Measurements from ENCODE around the gene MIR17HG. TPM values are rescaled to one million over a fixed set of nuclear protein-coding genes. Genes with fewer than 3 reads are reported as not detected.
"Not testable (repeated sequence)": the region's sequence is repeated elsewhere in the genome, so short reads cannot be mapped to it uniquely, and the experiment has no call there.

The MIR17HG gene
- 3.6 and 4.6 TPM in 2 replicates for total RNA-seq
- 0.38 TPM for polyA plus RNA-seq (2012)

DNA sequence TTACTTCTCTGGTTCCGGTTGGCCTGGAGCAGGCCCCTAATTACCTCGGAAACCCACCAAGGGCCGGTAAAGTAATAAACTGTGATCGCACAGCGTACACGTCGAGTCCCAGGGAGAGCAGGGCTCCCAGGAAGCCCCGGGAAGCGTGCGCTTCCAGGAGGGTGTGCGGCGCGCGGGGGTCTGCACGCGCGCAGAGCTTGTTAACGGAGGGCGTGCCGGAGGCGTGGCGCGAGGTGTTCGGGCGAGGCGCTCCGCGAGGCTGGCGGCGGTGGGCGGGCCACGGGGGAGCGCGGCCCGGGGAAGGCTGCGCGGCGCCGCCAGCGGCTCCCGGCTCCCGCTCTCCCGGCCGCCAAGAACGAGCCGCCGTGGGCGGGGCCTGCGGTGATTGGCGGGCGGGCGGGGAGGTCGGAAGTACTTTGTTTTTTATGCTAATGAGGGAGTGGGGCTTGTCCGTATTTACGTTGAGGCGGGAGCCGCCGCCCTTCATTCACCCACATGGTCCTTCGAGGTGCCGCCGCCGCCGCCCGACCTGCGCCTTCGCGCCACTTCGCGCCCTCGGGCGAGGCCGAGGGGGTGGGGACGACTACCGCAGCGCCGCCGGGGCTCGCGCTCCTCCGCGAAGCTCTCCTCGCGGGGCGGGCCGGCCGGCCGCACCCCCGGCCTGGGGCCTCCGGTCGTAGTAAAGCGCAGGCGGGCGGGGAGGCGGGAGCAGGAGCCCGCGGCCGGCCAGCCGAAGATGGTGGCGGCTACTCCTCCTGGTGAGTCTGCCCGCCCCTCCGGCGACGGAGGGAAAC, at the start of gene MIR17HG:
MIR17HG (plus strand) TSS at position 486 of the 794 bp plus-strand sequence.
- DNase-seq (ENCODE audit: low read depth), result peak; percentile 87

DNA sequence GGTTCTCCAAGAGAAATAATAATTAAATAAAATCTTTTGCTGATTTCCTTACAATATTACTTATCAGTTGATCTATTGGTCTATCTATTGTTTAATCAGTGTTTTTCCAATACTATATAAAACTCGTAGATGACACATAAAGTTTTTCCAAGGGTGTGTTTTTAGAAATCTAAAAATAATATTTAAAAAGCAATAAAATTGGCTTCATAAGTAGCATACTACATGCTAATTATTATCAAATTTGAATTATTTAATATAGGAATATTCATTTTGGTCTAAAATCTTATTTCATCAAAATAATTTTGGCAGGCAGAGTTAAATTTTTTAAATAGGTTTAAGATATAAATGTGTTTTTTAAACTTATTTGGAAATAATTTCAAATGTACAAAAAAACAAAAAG, 49.4 kb upstream of the MIR17HG start:
- DNase-seq (ENCODE audit: low read depth), result no peak

DNA sequence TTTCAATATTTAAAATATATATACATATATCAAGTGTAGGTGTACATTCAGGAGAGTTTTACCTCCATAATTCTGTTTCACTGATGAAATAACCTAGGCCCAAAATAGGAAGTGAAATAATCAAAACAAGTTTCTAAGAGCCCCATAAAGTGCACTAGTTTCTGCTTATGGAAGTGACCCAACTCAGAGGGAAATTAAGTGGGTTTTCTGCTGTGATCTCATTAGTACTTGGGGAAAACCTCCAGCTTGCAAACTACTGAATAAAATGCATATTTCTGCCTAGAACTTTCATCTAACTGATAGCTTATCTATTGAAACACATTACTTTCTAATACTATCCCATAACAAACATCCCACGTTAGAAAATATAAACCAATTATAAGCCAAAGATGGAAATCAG, 45.4 kb upstream of the MIR17HG start:
- DNase-seq (ENCODE audit: low read depth), result no peak

DNA sequence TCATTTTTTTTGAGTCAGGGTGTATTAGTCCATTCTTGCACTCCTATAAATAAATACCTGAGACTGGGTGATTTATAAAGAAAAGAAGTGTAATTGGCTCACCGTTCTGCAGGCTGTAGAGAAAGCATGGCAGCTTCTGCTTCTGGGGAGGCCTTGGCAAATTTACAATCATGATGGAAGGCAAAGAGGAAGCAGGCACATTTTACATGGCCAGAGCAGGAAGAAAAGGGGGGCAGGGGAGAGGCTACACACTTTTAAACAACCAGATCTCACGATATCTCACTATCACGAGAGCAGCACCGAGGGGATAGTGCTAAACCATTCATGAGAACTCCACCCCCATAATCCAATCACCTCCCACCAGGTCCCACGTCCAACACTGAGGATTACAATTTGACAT, 44.5 kb upstream of the MIR17HG start:
- DNase-seq (ENCODE audit: low read depth), result no peak

DNA sequence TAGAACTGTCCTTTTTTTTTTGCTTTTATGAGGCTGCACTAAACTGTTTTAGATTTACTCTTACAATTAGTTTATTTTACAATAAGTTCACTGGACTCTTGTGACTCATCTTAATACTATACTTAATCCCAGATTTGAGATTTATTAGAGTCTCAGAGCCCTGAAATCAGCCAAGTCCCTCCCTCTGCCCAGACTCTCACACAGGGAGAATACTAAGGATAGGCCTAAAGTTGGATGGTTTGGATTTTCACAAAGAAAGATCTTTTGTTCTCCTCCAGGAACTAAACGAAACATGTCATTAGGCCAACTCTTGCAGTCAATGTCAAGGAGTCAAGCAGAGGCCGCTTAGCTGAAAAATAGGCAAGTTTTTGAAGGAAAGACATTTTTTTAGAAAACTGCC, 42.7 kb upstream of the MIR17HG start:
- no peak for DNase-seq (ENCODE audit: low read depth)

DNA sequence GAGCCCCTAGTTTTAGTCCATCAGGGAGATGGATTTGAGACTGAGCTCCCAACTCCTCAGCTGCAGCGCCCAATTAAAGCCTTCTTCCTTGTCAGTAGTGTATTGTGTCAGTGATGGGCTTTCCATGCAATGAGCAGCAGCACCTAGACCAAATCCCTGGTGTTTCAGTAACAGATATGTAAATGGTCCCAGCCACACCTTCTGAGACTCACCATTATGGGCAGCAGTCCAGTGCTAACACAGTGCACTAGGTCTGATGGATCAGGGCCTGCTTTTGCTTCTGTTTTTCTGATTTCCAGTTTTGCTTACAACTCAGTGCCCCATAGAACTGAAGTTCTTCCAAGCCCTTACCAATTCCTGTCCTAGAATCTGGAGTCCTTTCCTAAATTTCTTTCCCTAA, 41.8 kb upstream of the MIR17HG start:
- DNase-seq (ENCODE audit: low read depth), result no peak

DNA sequence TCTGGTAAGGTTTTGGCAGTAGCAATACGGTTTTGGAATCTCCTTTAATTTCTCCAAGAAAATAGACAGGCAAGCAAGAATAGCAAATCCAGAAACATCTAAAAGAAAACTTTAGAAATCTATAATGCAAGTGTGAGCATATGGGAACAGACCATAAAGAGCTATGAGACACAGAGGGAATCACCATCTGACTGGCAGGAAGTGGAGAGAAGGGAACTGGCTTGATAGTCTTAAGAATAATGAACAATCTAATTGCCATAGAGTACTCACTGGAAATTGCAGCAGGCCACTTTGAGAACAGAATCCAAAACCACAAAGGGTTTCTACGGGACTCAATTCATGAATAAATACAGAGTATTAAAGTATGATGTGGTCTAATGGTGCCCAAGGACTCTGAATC, 39.6 kb upstream of the MIR17HG start:
- DNase-seq (ENCODE audit: low read depth), result no peak

DNA sequence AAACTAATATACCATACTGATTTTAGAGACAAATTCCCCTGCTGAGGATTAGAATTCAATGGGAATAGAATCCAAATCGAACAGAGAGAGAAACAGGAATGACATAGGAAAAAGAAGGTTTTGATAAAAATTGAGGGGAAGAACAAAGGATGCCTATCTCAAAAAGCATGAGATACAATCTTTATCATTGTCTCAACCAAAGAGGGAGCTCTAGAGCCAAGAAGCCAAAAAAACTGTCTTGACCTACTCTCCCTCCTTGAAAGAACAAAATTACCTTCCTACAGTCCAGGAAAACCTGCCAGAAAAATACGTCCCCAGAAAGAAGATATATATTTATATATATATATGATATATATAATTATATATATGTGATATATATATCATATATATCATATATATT, 39.2 kb upstream of the MIR17HG start:
- no peak for DNase-seq (ENCODE audit: low read depth)

DNA sequence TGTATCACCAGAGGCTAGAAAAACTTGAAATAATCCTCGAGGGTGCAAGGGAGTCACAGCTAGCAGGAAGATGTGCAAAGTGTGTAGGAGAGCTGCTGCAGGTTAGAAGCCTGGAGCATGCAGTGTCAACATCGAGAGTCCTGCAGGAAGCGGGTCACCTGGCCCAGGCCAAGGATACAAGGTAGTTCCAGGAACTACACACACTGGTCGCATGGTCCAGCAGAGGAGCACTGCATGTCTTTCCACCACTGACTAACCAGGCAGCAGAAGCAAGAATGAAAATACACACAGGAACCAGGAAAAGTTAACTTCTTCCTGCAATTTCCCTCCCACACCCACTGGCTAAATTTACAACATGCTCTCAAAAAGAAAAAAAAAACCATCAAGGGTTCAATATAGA, 36.0 kb upstream of the MIR17HG start:
- DNase-seq (ENCODE audit: low read depth), result no peak

DNA sequence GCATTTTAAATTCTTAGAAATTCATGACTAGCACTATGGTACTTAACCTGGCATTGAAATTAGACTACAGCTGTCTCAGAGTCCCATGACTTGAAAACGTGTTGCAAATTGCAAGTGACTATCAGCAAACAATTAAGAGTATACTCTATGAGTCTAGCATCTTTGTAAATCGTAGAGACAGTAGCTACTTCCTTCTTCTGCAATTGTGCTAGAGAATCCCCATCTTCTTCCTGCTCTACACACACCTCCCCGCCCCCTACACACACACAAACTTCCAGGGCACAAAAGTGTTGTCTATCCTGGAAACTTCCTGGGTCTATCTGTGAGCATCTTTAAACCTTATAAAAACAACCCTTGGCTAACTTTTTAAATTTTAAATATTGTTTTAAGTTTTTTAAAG, 35.2 kb upstream of the MIR17HG start:
- no peak for DNase-seq (ENCODE audit: low read depth)

DNA sequence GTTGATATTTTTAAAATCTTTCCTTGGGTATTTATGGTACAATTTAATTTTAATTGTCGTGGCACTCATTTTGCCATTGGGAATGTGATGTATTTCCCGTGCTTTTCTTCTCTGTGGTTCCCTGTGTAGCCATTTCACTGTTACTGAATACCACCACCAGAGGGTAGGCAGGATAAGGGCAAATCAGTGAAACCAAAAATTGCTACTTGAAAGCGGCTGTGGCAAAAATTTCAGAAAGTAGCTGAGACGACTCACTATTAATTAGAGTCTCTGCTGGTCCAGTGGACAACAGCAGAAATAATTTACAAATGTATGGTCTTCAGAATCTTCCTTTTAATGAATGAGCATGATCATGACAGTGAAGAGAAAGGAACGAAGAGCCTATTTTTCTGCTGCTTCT, 34.4 kb upstream of the MIR17HG start:
- DNase-seq (ENCODE audit: low read depth), result peak; percentile 53

DNA sequence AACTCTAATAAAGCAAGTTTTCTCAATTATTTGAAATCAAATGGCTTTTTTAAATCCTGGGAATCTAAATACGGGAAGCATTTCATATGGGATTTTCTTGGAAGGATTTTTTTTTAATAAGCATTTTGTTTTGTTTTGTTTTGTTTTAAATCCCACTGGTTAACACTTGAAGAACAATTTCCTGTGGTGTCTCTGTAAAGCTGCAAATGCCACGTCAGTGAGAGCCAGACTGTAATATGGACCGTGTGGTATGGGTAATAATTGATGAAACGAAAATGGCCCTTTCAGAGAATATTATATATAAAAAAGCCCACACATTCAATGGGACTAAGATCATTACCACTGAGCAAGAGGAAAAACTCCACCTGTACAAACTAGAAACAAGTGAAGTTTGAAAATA, 33.9 kb upstream of the MIR17HG start:
- DNase-seq (ENCODE audit: low read depth), result no peak

DNA sequence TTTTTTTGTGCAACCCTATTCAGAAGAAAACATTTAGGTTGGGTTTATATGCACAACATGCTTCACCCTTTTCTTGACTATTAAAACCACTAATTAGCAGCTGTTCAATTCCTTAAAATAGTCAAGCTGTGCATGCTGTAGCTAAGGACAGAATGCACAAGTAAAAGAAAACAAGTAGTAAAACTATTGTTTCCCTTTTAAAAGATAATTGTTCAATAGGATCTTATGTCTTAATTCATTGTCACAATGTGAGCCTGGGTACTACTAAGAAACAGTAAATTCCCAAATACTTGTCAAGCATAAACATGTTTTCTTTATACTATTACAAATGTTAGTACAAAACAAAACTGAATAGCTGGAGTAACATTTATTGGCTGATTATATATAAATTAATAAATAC, 32.6 kb upstream of the MIR17HG start:
- peak; percentile 20 for DNase-seq (ENCODE audit: low read depth)

DNA sequence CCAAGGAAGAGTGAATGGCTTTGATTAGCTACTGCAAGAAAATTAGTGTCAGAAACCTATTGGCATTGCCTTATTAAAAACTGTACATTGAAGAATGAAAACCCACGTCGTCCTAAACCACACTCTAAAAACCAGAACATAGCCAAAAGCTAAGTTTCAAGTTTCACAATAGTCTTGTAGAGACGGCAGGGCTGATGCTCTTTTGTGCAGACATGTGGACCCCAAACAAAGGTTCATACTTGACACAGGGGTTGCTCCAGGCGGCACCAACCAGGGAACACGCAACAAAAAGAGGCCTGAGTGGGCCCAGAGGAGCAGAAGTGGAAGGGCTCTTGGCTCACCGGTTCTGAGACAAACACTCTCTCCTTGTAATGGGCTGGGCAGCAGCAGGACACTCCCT, 28.6 kb upstream of the MIR17HG start:
- DNase-seq (ENCODE audit: low read depth), result no peak

DNA sequence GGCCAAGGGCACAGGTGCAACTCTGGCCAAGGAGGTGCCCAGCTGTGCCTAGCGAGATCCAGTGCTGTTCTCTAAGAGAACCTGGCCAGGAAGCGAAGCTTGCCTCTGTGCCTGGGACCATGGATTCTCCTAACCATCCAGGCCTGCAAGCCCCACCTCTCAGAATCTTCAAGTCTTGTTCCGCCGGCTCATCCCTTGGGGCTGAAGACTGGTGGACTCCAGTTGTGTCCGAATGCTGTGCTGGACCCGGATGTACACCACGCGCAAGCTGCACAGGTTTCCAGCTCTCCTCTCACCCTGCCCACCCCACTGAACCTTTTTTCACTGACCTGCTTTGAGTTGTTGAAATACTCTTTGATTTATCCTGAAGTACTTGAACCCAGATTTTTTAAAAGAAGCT, 27.5 kb upstream of the MIR17HG start:
- no peak for DNase-seq (ENCODE audit: low read depth)

DNA sequence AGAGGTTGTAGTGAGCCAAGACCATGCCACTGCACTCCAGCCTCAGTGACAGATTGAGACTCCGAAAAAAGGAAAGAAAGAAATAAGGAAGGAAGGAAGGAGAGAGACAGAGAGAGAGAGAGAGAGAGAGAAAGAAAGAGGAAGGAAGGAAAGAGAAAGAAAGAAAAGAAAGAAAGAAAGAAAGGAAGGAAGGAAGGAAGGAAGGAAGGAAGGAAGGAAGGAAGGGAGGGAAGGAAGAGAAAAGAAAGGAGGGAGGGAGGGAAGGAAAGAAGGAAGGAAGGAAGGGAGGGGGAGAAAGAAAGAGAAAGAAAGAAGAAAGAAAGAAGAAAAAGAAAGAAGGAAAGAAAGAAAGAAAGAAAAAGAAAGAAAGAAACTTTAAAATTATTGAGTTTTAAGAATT, 26.5 kb upstream of the MIR17HG start:
- DNase-seq (ENCODE audit: low read depth), result not testable (repeated sequence)

DNA sequence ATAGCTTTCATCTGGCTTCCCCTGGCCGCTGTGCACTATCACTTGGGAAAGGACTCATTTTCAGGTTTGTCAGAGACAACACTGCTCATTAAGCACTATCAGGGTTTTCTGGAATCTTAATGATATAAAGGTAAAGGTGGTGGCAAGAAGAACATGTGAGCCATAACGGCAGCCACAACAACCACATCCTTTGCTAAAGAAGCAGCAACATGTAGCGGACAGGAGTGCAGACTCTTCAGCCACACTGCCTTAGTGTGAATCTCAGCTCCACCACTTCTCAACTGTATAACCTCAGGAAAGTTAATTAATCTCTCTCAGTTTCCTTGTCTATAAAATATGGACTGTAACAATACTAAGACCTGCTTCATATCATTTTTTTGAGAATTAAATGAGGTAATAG, 24.1 kb upstream of the MIR17HG start:
- DNase-seq (ENCODE audit: low read depth), result no peak

DNA sequence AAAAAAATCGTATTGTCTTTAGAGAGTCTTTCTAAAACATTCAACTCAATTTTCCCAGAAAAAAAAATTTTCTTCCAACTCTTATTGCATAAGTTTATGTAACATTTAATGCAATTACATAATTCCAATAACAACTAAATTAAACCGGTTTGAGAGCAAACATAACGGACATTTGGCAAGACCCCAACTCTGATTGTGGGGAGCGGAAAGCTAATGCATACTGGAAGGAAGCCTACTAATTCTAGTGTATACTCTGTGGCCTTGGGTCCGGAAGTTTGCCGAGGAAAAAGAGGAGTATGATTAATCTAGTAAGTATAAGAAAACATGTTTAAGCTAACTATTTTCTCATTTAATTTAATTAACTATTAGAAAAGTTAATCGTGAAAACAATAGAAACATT, 21.3 kb upstream of the MIR17HG start:
- DNase-seq (ENCODE audit: low read depth), result no peak

DNA sequence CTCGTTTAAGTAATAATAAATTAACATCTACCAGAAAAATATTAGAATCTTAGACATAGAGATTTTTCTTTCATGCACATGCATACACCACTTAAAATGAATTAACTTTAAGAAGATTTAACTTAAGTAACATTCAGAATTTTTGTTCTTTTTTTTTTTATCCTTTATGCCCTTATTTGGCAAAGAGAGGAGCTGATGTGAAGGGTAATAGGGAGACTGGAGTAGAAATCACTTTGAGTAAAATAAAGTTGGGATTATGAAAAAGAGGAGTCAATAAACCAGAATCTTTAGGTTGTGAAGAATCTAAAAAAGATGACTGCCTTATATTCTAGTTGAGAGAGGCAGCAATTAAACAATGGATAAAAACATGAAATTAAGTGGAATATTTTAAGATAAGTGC, 18.8 kb upstream of the MIR17HG start:
- no peak for DNase-seq (ENCODE audit: low read depth)

DNA sequence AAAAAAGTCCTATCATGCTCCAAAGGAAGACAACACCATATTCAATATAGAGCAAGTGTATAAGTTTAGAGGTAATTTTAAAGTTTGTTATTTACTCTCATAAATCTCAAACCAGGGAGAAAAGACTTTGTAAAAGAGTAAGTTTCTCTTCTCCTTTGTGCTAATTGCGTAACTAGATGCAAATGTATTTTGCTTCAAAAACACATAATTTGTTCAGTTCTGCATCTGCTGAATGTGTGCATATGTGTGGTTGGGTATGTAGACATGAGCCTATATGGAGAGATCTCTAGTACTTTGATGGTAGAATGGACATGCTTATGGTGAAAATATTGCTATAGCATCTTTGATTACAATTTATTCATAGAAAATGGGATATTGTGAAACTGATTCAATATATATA, 17.8 kb upstream of the MIR17HG start:
- DNase-seq (ENCODE audit: low read depth), result no peak

DNA sequence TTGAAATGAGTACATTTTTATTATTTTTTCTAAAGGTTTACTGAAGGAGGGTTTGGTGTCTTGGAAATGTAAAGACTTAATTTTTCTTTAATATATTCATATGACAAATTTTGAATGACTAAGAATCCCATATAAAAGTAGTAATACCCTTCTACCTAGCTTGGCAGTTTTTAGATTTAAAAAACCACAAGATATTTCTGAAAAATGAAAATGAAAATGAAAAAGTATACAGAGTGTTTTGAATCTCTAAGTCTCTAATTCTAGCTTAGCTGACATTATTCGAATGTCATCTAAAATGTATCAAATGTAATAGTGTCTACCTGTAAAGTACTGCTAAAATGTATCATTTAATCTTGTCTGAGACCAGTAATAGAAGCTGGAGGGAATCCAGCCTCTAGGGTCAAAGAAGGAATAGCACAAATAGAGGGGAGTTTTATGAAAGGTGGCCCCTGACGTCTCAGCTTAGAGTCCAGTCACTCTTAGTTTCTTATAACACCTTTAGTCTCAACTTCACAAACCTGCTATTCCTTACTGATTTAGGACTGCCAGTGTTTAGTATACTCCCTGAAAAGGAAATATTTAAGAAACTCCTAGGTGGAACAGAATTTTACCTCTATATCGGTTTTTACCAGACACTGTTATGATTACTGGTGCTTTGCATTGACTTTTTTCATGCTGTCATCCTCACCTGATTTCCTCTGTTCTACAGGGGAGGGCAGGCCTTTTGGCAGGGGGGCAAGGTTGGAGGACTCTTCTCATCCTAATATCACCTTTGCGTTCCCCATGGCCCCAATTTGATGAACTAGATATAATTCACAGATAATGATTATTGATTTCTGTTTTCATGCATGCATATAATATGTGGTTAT, 16.2 kb upstream of the MIR17HG start:
- DNase-seq (ENCODE audit: low read depth), result no peak

DNA sequence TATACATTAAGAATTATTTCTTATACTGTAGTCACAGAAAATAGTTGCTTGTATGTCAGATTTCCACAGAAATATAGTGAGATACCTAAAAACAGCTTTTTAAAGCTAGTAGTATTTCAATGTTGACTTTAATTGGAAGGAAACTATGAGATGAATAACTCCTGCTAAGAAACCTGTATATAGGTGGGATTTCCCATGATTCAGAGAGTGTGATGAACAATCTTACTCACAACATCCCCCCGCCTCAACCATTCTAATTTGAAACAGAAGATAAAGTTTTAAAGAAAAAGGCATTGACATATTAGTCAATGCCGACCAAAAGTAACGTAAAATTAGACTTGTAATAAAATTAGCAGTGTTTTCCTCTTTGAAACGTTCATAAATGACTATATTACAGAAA, 1.4 kb upstream of the MIR17HG start:
- DNase-seq (ENCODE audit: low read depth), result no peak

DNA sequence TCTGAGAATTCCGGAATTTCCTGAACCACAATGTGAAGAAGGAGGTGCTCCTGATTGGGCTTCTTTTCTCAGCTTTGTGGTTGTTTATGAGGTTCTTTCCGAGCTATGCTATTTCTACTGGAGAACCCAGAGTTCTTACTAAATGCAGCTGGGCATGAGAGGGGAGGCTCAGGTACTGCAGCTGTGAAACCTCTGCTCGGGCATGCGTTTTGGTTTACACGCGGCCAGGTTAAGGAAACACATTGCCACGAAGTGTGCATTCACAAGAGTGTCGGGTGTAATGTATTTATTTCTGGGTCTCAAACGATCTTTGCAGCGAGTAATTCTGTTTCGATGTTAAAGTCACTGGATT, 661 bp upstream of the MIR17HG start:
- peak; percentile 8 for DNase-seq (ENCODE audit: low read depth)

All from myocyte (in vitro differentiated cells).